Breast epithelium (tissue), 4 donors: ENCODE data around the gene TBC1D30. TPM values are rescaled to one million over a fixed set of nuclear protein-coding genes. Genes with fewer than 3 reads are reported as not detected.
"Not testable (repeated sequence)": the region's sequence is repeated elsewhere in the genome, so short reads cannot be mapped to it uniquely, and the experiment has no call there.

Experiments used
- DNase-seq, 2 donors: peaks; one replicate each; pipeline ENCODE4 v3.0.0-alpha.2; 2019; ENCODE audit warnings: low spot score in 2 of 2
- H3K27ac ChIP-seq, 2 donors: fragments of 200-600 bp; sonication (generic) in 1 of 2; one replicate each; pipeline ENCODE4 v1.5.1; 2016 to 2019; ENCODE audit warnings: mild to moderate bottlenecking in 1 of 2
- H3K27me3 ChIP-seq, 2 donors: fragments of 200-600 bp; sonication (generic) in 1 of 2; one replicate each; pipeline versions ENCODE4 v1.5.1 to v1.6.0; 2017 to 2019; ENCODE audit warnings: control low read depth in 1 of 2, mild to moderate bottlenecking in 1 of 2
- H3K36me3 ChIP-seq: fragments of 200-600 bp; one replicate; pipeline ENCODE4 v1.5.1; 2019
- H3K4me1 ChIP-seq, 2 donors: fragments of 200-600 bp; sonication (generic); one replicate each; pipeline ENCODE4 v1.5.1; 2016 to 2019; ENCODE audit warnings: control low read depth in 1 of 2
- H3K4me3 ChIP-seq, 3 donors: fragments of 200-600 bp; sonication (generic); 1 replicate in 2 of 3; 2 replicates in 1 of 3; pipeline ENCODE4 v1.5.1; 2016 to 2019; ENCODE audit warnings: mild to moderate bottlenecking in 3 of 3, moderate library complexity in 2 of 3
- H3K9me3 ChIP-seq, 2 donors: fragments of 200-600 bp; sonication (generic) in 1 of 2; one replicate each; pipeline ENCODE4 v1.5.1; 2016 to 2019; ENCODE audit warnings: control low read depth in 1 of 2
- CTCF ChIP-seq, 3 donors: fragments of 450-650 bp; IDR thresholded peaks; one replicate each; pipeline ENCODE4 v1.5.1; 2016 to 2017; ENCODE audit warnings: antibody characterized with exemption in 3 of 3, mild to moderate bottlenecking in 3 of 3, moderate library complexity in 3 of 3
- POLR2A ChIP-seq: fragments of 450-650 bp; IDR thresholded peaks from one replicate; pipeline ENCODE4 v1.6.1; 2016; ENCODE audit warnings: antibody characterized with exemption, mild to moderate bottlenecking, moderate library complexity
- POLR2AphosphoS5 ChIP-seq, 3 donors: sonication (generic); formaldehyde crosslinking; IDR thresholded peaks; one replicate each; pipeline ENCODE4 v1.6.1; 2017; ENCODE audit warnings: antibody characterized with exemption in 3 of 3
- intact Hi-C: fragments of 100-400 bp; cut with DNase I; formaldehyde crosslinking; loops from one replicate; pipeline ENCODE4 v1.15.1; 2023; ENCODE audit warnings: low total_unique reads
- total RNA-seq, 3 donors: library from RNA; depleted of rRNA; stranded (reverse); fragments of >200 nt; gene quantifications; one replicate each; pipeline ENCODE4 v1.1.0, GENCODE V29; 2016

Gene TBC1D30
- total RNA-seq, 3 donors from 2014 or later = 3.2 to 16.4 (median 11.9) TPM

GRCh38 chr12:64802180-64802775 is 22.2 kb upstream of the TBC1D30 start:
- H3K36me3 ChIP-seq, H3K4me3 ChIP-seq, H3K9me3 ChIP-seq, intact Hi-C loops, H3K27me3 ChIP-seq, DNase-seq, H3K4me1 ChIP-seq, H3K27ac ChIP-seq: not testable (repeated sequence)
- TF ChIP-seq CTCF (IDR thresholded peaks at IDR 0.05) = peak; percentile 49 to 81 (median 76)

GRCh38 chr12:64806173-64806572 is 18.3 kb upstream of the TBC1D30 start:
- Histone ChIP-seq H3K27ac (no peak overlapping the region), H3K9me3 (no peaks in the 10 kb centered on the region), H3K4me1 (no peaks in the 10 kb centered on the region), H3K36me3 (no peaks in the 10 kb centered on the region), H3K4me3 (no peak overlapping the region), H3K27me3 (no peaks in the 10 kb centered on the region)
- intact Hi-C loops = no loop called here
- TF ChIP-seq POLR2AphosphoS5 (IDR thresholded peaks at IDR 0.05) (no peak), POLR2A (no peak), CTCF (IDR thresholded peaks at IDR 0.05) (no peak)
- DNase-seq = no peak

GRCh38 chr12:64806593-64807460 is 17.6 kb upstream of the TBC1D30 start:
- Histone ChIP-seq H3K4me3 (no peak overlapping the region), H3K27ac (no peak overlapping the region), H3K36me3 (no peaks in the 10 kb centered on the region), H3K27me3 (no peaks in the 10 kb centered on the region), H3K9me3 (no peaks in the 10 kb centered on the region), H3K4me1 (no peaks in the 10 kb centered on the region)
- no peak for TF ChIP-seq POLR2A
- no peak for TF ChIP-seq POLR2AphosphoS5 (IDR thresholded peaks at IDR 0.05)
- no peak for TF ChIP-seq CTCF (IDR thresholded peaks at IDR 0.05)
- no peak for DNase-seq
- intact Hi-C loops = no loop called here

- Histone ChIP-seq H3K4me1 (no peaks in the 10 kb centered on the region), H3K27me3 (no peaks in the 10 kb centered on the region), H3K27ac (no peak overlapping the region), H3K4me3 (no peak overlapping the region), H3K9me3 (no peaks in the 10 kb centered on the region), H3K36me3 (no peaks in the 10 kb centered on the region)
- TF ChIP-seq POLR2AphosphoS5 (IDR thresholded peaks at IDR 0.05) = no peak
- no peak for TF ChIP-seq POLR2A
- no peak for TF ChIP-seq CTCF (IDR thresholded peaks at IDR 0.05)
- no peak for DNase-seq
- intact Hi-C loops = no loop called here
Measured at GRCh38 chr12:64808110-64808509, 16.3 kb upstream of the TBC1D30 start.

- Histone ChIP-seq H3K4me1 (no peaks in the 10 kb centered on the region), H3K27ac (no peak overlapping the region), H3K9me3 (no peaks in the 10 kb centered on the region), H3K4me3 (no peak overlapping the region), H3K27me3 (no peaks in the 10 kb centered on the region), H3K36me3 (no peaks in the 10 kb centered on the region)
- TF ChIP-seq CTCF (IDR thresholded peaks at IDR 0.05) (no peak), POLR2AphosphoS5 (IDR thresholded peaks at IDR 0.05) (no peak), POLR2A (no peak)
- intact Hi-C loops = no loop called here
- no peak for DNase-seq
Measured at GRCh38 chr12:64810831-64811230, 13.6 kb upstream of the TBC1D30 start.
